D721Med (cell line): ENCODE results near the gene ACYP2.
"Not testable (repeated sequence)": the region's sequence is repeated elsewhere in the genome, so short reads cannot be mapped to it uniquely, and the experiment has no call there.

Experiments used
- DNase-seq: peaks from one replicate; pipeline ENCODE4 v3.0.0; 2011; ENCODE audit warnings: low spot score; ENCODE audit not compliant: insufficient read length
- FAIRE-seq: peaks from 2 replicates; lab custom pipeline; 2011; peaks lifted over from hg19 to GRCh38; lab: Jason Lieb, UNC
- CTCF ChIP-seq: IDR thresholded peaks from 2 replicates; pipeline ENCODE4 v1.5.1; 2012; ENCODE audit warnings: mild to moderate bottlenecking, control low read depth; ENCODE audit not compliant: insufficient read depth; ENCODE audit errors: missing control alignments

ACYP2 gene

GRCh38 chr2:54086157-54086556, 29.3 kb upstream of the ACYP2 start:
- no peak for TF ChIP-seq CTCF
- FAIRE-seq, result no peak
- DNase-seq, result no peak

- no peak for FAIRE-seq
- DNase-seq, result no peak
- TF ChIP-seq CTCF, result no peak
Observed at GRCh38 chr2:54088191-54088634, 27.2 kb upstream of the ACYP2 start.

GRCh38 chr2:54088719-54089118, 26.7 kb upstream of the ACYP2 start:
- no peak for FAIRE-seq

GRCh38 chr2:54090521-54091117, 24.8 kb upstream of the ACYP2 start:
- no peak for TF ChIP-seq CTCF
- no peak for DNase-seq
- no peak for FAIRE-seq

More at GRCh38 chr2:54088719-54089118, 26.7 kb upstream of the ACYP2 start:
- DNase-seq, result no peak
- no peak for TF ChIP-seq CTCF

GRCh38 chr2:54092940-54093339, 22.5 kb upstream of the ACYP2 start:
- FAIRE-seq (no peak), DNase-seq (no peak)

GRCh38 chr2:54095406-54095805, 20.0 kb upstream of the ACYP2 start:
- not testable (repeated sequence) for FAIRE-seq

More at GRCh38 chr2:54092940-54093339, 22.5 kb upstream of the ACYP2 start:
- no peak for TF ChIP-seq CTCF

GRCh38 chr2:54096141-54096540, 19.3 kb upstream of the ACYP2 start:
- DNase-seq, FAIRE-seq: not testable (repeated sequence)

More at GRCh38 chr2:54095406-54095805, 20.0 kb upstream of the ACYP2 start:
- DNase-seq, result not testable (repeated sequence)

- no peak for DNase-seq
- no peak for TF ChIP-seq CTCF
- no peak for FAIRE-seq
Observed at GRCh38 chr2:54097124-54097523, 18.3 kb upstream of the ACYP2 start.
